ENCODE data around the gene ZG16. TPM values are rescaled to one million over a fixed set of nuclear protein-coding genes. Genes with fewer than 3 reads are reported as not detected.
"Not testable (repeated sequence)": the region's sequence is repeated elsewhere in the genome, so short reads cannot be mapped to it uniquely, and the experiment has no call there.

ZG16 gene
- total and polyA plus RNA-seq, 12 donors = 0.01 TPM; not detected in 11

DNA sequence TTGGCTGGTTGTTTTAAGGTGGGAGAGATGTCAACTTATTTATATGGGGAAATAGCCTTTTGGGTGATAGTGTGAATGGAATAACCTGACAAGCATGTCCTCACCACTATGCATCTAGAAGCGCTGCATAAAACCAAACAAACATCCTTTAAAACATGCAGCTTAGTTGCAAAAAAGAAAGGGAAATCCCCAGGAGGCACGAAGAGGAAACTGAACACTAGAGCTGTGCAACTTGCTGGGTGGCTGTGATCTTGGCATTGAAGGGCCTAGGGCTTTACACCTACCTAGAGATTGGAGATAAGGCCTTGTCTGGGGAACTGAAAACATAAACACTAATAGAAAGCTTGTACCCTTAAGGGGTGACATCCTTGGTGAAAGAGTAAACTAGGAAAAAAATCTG is 39.5 kb upstream of the ZG16 start:
- intact Hi-C loops (cut with DNase I) = no loop called here
- no peak for ATAC-seq
- H3K27me3 ChIP-seq = peaks cover 0 to 21% (median 11%) of the 10 kb centered on the region in 7 donors

DNA sequence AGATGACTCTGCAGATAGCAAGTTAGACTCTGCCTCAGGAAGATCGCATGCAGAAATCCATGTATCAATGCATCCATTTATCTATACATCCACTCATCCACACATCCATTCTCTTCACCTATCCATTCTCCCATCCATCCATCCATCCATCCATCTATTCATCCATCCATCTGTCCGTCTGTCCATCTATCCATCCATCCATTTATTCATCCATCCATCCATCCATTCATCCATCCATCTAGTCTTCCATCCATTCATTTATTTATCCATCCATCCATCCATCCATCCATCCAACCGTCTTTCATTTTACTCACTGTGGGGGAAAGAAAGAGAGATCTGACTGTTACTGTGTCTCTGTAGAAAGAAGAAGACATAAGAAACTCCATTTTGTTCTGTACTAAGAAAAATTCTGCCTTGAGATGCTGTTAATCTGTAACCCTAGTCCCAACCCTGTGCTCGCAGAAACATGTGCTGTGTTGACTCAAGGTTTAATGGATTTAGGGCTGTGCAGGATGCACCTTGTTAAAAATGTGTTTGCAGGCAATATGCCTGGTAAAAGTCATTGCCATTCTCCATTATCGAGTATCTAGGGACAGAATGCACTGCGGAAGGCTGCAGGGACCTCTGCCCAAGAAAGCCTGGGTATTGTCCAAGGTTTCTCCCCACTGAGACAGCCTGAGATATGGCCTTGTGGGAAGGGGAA is 38.0 kb upstream of the ZG16 start:
- H3K4me3 ChIP-seq; H3K9me3 ChIP-seq; H3K27ac ChIP-seq; ATAC-seq; DNase-seq; intact Hi-C loops (cut with DNase I): not testable (repeated sequence)
- Histone ChIP-seq H3K4me1 (peaks cover 0 to 48% (median 0%) of the 10 kb centered on the region in 9 donors), H3K36me3 (peaks cover 0 to 13% (median 0%) of the 10 kb centered on the region in 9 donors), H3K27me3 (peaks cover 0 to 14% (median 10%) of the 10 kb centered on the region in 7 donors)
- 72 to 79% methylated on average over 6 of the region's 6 CpGs for WGBS, 2 donors

More for the DNA sequence above, 39.5 kb upstream of the ZG16 start:
- TF ChIP-seq, protein P1, sequence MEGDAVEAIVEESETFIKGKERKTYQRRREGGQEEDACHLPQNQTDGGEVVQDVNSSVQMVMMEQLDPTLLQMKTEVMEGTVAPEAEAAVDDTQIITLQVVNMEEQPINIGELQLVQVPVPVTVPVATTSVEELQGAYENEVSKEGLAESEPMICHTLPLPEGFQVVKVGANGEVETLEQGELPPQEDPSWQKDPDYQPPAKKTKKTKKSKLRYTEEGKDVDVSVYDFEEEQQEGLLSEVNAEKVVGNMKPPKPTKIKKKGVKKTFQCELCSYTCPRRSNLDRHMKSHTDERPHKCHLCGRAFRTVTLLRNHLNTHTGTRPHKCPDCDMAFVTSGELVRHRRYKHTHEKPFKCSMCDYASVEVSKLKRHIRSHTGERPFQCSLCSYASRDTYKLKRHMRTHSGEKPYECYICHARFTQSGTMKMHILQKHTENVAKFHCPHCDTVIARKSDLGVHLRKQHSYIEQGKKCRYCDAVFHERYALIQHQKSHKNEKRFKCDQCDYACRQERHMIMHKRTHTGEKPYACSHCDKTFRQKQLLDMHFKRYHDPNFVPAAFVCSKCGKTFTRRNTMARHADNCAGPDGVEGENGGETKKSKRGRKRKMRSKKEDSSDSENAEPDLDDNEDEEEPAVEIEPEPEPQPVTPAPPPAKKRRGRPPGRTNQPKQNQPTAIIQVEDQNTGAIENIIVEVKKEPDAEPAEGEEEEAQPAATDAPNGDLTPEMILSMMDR (IDR thresholded peaks at IDR 0.05) = no peak
- H3K27ac ChIP-seq = peak overlapping the region in 1 of 10 donors; percentile 59
- WGBS, 2 donors = 65 to 82% methylated on average over 2 of the region's 2 CpGs
- no peaks in the 10 kb centered on the region for H3K9me3 ChIP-seq
- DNase-seq = no peak
- peaks cover 0 to 5% (median 0%) of the 10 kb centered on the region in 9 donors for H3K36me3 ChIP-seq
- H3K4me1 ChIP-seq = peaks cover 0 to 44% (median 0%) of the 10 kb centered on the region in 9 donors
- no peak overlapping the region for H3K4me3 ChIP-seq

DNA sequence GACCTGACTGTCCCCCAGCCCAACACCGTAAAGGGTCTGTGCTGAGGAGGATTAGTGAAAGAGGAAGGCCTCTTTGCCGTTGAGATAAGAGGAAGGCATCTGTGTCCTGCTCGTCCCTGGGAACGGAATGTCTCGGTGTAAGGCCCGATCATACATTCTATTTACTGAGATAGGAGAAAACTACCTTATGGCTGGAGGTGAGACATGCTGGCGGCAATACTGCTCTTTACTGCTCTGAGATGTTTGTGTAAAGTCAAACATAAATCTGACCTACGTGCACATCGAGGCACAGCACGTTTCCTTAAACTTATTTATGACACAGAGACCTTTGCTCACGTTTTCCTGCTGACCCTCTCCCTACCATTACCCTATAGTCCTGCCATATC is 37.4 kb upstream of the ZG16 start:
- H3K27ac ChIP-seq; H3K9me3 ChIP-seq; DNase-seq; H3K4me3 ChIP-seq; ATAC-seq; intact Hi-C loops (cut with DNase I): not testable (repeated sequence)
- H3K4me1 ChIP-seq = peaks cover 0 to 48% (median 0%) of the 10 kb centered on the region in 9 donors
- 41 to 43% methylated on average over 11 of the region's 11 CpGs for WGBS, 2 donors
- H3K36me3 ChIP-seq = peaks cover 0 to 13% (median 0%) of the 10 kb centered on the region in 9 donors
- H3K27me3 ChIP-seq = peaks cover 0 to 11% (median 5%) of the 10 kb centered on the region in 7 donors

DNA sequence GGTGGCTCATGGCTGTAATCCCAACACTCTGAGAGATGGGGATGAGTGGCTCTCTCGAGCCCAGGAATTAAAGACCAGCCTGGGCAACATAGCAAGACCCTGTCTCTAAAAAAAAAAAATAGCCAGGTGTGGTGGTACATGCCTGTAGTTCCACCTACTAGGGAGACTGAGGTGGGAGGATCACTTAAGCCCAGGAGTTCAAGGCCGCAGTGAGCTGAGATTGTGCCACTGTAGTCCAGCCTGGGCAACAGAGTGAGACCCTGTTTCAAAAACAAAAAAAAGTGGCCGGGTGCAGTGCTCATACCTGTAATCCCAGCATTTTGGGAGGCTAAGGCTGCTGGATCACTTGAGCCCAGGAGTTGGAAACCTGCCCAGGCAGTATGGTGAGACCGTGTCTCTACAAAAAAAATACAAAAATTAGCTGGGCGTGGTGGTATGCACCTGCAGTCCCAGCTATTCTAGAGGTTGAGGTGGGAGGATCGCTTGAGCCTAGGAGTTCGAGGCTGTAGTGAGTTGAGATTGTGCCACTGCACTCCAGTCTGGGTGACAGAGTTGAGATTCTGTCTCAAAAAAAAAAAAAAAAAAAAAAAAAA is 35.3 kb upstream of the ZG16 start:
- no peak for DNase-seq

DNA sequence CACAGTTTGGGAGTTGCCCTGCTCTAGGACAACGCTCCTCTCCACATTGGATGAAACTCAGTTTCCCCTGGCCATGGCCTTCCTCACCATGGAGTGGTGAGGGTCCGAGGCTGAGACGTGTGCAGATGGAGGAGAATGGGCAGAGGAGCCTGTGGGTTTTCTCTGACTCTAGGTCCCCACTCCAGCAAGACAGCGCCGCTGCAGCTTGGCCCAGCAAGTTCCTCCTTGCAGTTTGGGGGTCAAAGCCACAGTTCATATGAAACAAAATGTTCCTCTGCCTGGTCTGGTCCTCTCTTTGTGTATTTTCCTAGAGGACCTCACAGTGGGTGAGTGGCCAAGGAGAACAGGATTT is 34.6 kb upstream of the ZG16 start:
- intact Hi-C loops (cut with DNase I) = no loop called here

More for the DNA sequence above, 35.3 kb upstream of the ZG16 start:
- intact Hi-C loops (cut with DNase I) = no loop called here
- peaks cover 0 to under 1% (median 0%) of the 10 kb centered on the region in 11 donors for H3K9me3 ChIP-seq
- H3K4me3 ChIP-seq = no peak overlapping the region
- ATAC-seq = no peak
- H3K27ac ChIP-seq = no peak overlapping the region
- peaks cover 0 to 13% (median 0%) of the 10 kb centered on the region in 9 donors for H3K36me3 ChIP-seq
- TF ChIP-seq, protein P1 (IDR thresholded peaks at IDR 0.05) = no peak
- H3K4me1 ChIP-seq = peaks cover 0 to 54% (median 0%) of the 10 kb centered on the region in 9 donors
- WGBS, 2 donors = 81 to 88% methylated on average over 7 of the region's 7 CpGs
- H3K27me3 ChIP-seq = peaks cover 0 to 11% (median 0%) of the 10 kb centered on the region in 7 donors

More for the DNA sequence above, 34.6 kb upstream of the ZG16 start:
- DNase-seq (no peak), ATAC-seq (no peak)
- Histone ChIP-seq H3K4me1 (peaks cover 0 to 47% (median 0%) of the 10 kb centered on the region in 9 donors), H3K9me3 (peaks cover 0 to 6% (median 0%) of the 10 kb centered on the region in 11 donors), H3K36me3 (peaks cover 0 to 13% (median 0%) of the 10 kb centered on the region in 9 donors), H3K27ac (peak overlapping the region in 1 of 10 donors; percentile 93), H3K27me3 (peaks cover 0 to 11% (median 0%) of the 10 kb centered on the region in 7 donors), H3K4me3 (peak overlapping the region in 1 of 10 donors; percentile 72)
- WGBS, 2 donors = 81 to 86% methylated on average over 5 of the region's 5 CpGs
- TF ChIP-seq, protein P1 (IDR thresholded peaks at IDR 0.05) = no peak
